HG02642 (cell line): ENCODE measurements around the gene VWA8.
"Not testable (repeated sequence)": the region's sequence is repeated elsewhere in the genome, so short reads cannot be mapped to it uniquely, and the experiment has no call there.

Experiments used
- ATAC-seq: cut with Tn5 transposase; IDR thresholded peaks from one replicate; pipeline ENCODE4 v1.9.1; 2021; ENCODE audit warnings: mild to moderate bottlenecking; ENCODE audit not compliant: unreplicated experiment, poor library complexity

The VWA8 gene

DNA sequence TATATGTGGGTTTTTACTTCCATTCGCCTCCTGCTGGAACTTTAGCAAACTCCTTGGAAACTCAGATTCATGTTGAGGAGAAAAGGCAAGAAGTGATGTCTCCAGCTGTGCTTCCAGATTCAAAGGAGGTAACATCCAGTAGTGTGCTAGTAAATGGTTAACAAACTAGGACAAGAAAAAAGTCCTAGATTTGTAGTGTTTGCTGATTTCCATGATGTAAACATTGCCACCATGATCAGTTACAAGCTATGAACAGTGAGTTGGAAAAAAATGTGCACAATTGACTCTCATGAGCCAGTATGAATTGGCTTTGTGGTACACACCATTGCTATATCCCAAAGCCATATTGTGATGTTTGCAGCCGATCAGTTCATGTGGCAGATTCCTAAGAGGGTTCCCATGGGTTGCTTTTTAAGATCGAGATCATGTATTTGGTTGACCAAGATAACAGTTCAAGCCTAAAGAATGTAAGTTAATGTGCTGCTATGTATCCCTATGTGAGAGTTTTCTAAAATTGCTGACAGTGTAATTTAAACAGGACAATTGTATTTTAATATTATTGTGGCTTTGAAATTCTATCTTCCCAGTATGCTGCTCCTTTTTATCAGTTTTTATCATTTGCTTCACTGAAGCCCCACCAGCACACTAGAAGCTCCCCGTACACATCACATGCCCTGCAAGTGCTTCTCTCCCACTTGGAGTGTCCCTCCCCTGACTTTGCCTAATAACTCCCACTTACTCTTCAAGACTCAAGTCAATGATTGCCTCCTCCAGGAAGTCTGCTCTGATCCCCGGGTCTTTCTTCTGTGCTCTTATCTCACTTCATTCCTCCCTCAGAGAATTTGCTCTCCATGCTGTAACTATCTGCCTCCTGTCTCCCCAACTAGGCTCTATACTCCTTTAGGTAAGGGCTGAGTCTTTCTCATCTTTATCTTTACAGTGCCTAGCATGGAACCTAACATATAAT, 355.3 kb downstream of the VWA8 start:
- no peak for ATAC-seq

DNA sequence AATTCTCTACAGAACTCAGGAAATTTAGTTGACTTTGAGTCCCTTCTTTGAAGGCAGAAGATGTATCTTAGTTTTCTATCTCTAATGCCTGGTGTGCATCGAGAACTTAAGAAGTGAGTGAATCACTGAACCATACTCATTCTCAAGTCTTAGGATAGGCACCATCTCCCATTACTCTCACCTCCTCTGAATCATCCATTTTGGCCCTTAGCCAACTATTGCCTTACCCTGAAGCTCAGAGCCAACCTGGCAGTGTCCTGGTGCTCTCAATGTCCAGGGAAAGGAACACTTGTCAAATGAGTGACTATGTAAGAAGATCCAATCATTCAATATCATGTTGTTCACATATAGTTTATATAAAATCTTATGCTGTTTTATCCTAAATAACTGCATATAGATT, 357.0 kb downstream of the VWA8 start:
- ATAC-seq, result no peak

DNA sequence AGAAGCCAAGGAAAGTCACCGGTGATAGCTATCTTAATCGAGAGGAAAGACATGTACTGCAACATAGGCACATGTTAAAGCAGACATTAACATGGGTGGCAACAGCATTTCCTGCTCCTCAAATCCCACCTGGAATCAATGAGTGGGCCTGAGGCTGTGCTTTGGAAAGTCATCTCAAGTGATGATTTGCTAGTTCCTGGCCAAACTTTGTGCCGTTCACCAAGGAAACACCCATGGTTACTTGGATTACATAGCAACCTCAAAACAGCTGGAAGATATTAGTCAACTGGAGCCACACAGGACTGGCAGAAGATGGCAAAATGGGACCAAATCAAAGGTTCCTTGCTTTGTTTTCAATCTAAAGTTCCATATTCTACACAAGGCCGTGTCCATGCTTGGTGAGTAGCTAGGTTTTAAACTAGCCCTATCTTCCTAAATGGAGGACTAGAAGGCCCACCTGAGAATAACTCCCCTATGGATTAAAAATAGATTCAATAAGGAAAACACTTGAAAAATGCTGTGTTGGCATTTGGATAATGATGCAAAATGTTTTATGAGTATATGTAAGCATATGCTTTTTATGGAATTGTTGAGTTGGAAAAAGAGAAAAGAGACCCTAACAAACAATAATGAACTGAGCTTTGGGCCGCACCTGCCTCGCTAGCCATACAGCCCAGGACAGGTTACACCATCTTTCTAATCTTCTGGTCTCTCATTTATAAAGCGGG, 359.0 kb downstream of the VWA8 start:
- no peak for ATAC-seq

DNA sequence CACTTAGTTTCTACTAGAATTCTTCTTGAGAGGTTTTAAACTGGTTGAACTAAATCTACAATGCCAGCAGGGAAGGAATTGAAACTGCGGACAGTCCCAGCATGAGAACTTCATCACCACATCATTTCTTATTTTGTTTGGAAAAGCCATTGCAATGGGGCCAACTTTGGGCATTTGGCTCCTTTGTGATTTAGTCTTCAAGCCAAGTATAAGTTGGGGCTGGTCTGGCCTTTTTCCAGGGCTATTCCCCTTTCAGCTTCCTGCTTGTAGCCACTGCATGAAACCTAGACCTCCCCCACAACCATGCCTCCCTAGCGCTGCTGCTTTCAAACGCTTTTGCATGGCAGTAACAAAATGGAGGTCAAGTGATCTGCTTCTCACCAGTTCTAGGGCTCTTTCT, 361.3 kb downstream of the VWA8 start:
- ATAC-seq, result no peak

DNA sequence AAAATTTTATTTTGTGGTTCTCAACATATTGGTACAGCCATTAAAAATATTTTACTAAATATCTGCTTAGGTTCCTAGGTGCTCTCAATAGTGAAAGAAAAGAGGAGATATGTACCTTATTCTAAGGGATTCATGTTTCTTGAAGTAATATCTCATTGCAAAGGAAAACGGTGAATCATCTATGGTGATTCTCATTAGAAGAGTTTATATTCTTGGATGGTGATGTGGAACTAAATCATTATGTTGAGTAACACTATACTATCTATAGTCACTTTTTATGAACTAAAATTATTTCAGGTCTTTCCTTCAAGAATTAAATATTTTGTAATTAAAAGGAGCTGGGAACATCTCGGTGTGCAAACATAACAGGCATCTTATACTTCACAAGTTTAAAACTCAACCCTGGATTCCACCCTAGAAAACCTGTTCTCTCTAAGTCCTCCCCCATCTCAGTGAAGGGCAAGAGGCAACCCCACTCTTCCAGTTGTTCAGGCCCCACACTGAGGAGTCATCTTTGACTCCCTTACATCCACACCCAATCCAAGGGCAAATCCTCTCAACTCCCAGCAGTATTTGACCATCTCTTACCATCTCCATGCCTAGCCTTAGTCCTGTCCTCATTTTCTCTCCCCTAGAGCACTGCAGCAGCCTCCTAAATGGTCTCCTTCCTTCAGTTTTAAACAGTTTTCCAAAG, 363.4 kb downstream of the VWA8 start:
- no peak for ATAC-seq

DNA sequence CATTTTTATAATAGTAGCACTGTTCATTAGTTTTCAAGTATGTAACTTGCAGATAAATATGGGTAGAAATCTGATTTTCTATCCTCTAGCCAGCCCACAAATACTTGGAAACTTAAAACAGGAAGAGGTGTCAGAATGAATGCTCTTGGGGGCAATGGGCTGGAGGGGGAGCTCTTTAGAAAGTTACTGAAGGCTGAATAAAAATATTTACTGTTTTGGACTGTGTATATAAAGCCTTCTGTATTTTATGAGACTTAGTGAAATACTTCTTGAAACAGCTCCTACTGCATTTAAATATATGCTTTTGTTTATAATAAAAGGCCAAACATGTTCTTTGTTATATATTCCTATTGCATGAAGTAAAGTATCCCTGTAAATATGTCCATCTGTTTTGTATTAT, 364.7 kb downstream of the VWA8 start:
- ATAC-seq, result no peak

DNA sequence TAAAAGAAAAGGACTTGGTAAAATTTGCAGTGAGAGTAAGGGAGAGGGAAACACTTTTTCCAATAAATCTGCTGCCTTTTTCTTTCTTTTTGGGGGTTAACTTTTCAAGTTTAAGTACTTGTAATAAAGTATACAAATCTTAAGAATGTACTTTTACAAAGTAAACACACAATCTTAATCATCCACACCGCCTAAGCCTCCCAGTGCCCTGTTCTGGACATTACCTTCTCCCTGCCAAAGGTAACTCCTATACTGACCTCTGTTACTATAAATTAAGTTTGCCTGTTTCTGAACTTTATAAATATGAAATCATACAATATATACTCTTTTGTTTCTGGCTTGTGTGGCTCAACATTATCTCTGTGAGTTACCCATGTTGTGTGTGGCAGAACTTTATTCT, 365.6 kb downstream of the VWA8 start:
- ATAC-seq, result no peak

DNA sequence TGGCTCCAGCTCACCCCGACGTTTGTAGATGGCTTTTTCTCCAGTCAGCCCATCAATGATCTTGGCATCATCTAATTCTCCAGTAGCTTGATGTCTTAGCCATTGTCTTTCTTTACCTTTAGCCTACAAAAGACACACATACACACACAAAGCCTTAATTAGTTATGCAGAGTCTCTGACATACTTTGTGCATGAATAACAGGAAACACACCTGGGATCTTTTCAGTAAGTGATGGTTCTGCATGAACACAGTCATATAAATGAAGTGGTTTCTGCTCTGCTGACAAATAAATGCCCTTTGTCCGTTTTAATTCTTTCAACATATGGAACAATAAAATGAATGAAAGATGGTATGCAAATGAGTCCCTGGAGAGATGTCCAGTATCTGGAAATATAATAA, 370.3 kb downstream of the VWA8 start:
- no peak for ATAC-seq

DNA sequence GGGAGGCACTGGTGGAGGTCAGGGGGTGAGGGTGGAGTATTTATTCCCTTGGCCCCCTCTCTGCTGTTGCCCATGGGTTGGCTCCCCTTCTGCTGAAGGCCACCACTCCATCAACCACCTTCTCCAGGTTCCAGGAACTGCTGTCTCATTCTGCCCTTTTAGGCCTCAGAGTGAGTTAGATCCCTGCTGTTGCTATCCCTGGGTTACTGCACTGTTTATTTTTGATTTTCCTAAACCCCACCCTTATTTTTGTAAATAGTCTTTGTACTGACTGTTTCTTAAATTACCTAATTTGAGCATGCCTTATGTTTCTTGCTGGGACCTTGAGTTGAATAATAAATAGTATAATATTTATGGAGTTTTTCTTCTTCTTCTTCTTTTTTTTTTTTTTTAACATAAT, 370.8 kb downstream of the VWA8 start:
- no peak for ATAC-seq

DNA sequence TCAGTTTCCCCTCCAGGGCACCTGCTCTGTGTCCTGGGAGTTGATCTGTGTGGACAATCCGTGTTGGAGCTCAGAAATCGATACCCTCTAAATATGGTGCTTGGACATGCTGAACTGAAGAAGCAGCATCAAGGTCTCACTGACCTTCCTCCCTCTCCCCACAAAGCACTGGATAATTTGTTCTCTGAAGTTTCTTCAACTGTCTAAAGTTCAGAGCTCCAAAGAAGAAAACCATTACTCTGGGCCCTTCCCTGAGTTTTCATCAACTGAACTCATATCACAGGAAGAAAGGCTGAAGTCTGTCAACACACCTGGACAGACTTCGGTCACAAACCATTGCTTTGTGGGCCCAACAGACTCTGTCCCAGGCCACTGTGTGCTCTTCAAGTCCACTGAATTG, 371.5 kb downstream of the VWA8 start:
- no peak for ATAC-seq

DNA sequence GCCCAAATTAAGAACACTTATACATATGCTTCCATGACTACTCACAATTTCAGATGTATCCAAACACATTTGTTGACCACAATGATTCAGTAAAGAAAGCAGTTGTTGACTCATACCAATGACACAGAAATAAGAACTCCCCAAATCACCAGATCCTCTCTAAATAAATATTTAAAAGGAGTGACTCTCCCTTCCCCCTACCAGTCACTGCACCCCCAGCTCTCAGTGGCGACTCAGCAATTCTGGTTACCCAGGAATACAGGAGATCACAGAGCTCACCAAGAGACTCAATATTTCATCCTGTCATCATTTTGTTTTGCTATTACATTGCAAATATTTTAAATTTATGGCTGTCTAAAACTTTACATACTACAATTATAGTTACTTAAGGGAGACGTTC, 372.0 kb downstream of the VWA8 start:
- ATAC-seq, result no peak

DNA sequence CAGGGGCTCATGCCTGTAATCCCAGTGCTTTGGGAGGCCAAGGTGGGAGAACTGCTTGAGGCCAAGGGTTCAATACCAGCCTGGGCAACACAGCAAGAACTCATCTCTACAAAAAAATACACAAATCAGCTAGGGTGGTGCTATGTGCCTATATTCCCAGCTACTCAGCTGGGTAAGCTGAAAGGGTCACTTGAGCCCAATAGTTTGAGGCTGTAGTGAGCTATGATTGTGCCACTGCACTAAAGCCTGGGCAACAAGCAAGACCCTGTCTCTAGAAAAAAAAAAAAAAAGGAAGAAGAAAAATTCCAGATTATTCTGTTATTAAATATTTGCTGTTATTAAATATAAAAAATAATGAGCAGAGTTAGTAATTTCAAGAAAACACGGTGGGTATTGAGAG, 372.5 kb downstream of the VWA8 start:
- no peak for ATAC-seq

DNA sequence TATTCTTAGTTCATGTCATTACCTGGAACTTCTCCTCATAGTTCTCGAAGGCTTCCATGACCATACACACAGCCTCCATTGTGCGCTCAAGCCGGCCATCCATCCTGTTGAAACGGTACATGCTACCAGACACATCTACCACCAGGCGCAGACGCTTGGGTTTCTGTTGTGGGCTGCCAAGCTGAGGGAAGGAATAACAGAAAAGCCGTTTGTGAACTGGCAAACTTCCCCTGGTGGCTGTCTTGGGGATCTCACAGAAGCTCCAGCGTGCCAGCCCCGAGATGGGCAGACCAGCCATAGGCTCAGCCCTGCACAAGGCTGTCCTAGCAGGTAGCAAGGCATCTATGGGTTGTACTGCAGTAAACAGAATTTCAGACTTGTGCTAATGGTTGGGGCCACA, 373.4 kb downstream of the VWA8 start:
- no peak for ATAC-seq

DNA sequence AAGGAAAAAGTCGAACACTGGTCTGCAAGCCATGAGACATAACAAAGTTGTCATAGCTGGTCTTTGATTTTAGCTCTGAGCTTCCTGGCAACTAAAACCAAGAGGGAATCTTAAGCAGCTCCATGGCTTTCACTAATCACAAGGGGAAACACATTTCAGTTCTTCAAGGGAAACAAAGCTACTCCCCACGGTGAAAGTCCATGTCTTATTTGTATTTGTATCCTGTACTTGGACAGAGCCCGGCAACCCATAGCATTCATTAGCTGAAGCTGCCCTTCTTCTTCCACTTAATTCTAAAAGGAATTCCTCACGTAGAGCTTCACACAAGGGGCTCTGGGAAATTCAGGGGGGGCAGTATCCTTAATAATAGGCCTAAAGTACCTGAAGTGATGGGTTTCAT, 374.7 kb downstream of the VWA8 start:
- no peak for ATAC-seq

DNA sequence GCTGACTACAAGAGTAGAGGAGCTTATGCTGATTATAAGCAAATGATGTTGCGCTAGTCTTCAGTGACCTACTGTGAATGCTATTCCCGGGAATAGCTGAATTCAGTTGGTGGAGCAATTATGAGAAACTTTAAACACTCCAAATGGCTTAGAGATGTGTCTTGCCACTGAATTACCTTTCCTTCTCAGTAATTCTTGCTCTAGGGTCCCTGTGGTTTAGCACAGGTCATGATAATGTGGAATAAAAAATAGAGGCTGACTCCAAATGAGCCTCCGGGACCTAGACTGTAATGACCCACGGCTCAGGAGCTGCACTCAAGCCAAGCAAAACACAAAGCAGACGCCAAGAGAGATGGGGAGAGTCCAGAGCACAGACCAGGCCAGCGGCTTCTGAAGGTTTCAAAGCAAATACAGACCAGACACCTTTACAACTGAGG, 378.9 kb downstream of the VWA8 start:
- no peak for ATAC-seq

DNA sequence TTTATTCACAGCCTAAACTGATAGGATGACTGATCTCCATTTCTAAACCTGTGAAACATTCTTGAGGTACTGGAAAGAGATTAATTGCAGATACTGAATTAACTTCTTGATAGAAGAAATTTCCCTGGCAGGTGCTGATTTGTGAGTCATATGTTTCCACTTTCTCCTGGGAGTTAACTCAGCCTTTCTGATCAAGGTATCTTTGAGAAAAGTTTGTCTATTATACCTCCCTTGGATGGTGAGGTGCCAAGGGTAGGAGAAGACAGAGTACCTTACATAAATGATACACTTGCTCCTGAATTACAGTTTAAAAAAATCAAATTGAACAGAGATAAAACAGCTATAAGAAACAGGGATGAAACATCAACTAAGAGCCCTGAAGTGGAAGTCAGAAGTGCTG, 380.6 kb downstream of the VWA8 start:
- ATAC-seq, result no peak

DNA sequence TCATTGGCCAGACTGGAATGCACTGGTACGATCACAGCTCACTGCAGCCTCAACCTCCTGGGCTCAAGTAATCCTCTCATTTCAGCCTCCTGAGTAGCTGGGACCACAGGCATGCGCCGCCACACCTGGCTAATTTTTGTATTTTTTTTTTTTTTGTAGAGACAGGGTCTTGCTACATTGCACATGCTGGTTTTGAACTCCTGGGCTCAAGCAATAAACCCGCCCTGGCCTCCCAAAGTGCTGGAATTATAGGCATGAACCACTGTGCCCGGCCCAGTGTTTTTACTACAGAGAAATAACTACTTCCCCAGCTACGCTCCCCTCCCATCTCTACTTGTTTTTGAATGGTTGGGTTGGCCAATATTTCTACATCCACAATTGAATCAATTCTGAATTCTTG, 381.0 kb downstream of the VWA8 start:
- no peak for ATAC-seq

DNA sequence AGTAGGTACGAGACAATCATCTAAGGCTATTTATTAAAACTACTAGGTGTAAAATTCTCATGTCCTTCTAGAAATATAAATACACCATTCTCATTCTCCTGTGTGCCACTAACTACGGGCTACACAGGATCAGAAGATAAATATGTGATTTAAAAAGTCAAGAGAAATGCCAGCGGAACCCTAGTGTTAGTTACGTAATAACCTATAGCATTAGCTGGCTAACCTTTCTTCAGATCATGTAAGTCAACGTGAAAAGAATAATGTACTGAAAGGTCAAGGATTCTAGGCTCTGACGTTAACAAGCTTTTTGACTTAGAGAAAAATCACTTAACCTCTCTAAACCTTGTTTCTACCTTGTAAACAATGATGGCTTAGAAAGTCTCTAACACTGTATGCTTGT, 381.7 kb downstream of the VWA8 start:
- no peak for ATAC-seq

DNA sequence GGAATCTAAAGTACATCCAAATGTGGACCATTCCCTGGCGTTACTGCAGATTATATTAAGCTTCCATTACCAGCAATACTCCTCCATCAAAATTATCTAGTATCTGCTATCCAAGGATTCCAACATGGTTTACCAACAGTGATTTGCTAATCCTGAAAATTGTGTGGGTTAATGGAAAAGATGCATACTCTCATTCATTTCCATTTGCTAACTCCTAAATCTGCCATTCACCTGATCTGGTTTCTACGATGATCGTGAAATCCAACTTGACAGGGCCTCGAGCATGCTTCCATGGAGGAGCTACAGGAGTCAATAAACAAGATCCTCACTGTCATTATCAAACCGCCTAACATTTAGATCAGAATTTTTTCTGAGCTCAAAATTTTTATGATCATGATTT, 382.5 kb downstream of the VWA8 start:
- no peak for ATAC-seq

DNA sequence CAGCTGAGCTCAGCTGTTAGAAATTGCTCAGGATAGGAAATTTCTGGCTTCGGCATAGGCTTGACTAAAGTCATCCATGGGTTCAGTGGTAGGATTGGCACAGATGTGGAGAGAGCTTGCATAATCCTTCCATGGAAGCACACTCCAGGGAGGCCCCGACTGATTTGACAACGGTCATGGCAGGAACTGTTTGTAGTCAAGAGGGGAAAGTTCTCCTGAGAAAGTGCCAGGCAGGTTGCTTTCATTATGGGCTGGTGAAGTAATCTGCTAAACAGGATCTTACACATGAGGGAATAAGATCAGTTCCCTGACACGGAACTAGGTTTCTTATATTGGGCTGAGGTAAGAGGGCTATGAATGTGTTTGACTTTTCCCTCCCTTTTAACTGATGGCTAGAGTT, 383.5 kb downstream of the VWA8 start:
- ATAC-seq, result no peak

DNA sequence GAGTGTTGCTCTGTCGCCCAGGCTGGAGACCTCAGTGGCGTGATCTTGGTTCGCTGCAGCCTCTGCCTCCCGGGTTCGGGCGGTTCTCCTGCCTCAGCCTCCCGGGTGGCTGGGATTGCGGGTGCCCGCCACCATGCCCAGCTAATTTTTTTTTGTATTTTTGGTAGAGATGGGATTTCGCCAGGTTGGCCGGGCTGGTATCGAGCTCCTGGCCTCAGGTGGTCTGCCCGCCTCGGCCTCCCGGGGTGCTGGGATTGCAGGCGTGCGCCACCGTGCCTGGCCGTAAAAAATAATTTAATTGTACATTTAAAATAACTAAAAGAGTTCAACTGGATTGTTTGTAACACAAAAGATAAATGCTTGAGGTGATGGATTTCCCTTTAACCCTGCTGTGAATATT, 387.3 kb downstream of the VWA8 start:
- not testable (repeated sequence) for ATAC-seq
